GM12873 (cell line): ENCODE results near the gene NEDD4L.

Experiments used
- CTCF ChIP-seq: IDR thresholded peaks from 2 replicates; pipeline ENCODE4 v1.5.1; 2012; ENCODE audit warnings: low read depth, mild to moderate bottlenecking, moderate library complexity, low read length, control low read depth; ENCODE audit not compliant: insufficient read depth; ENCODE audit errors: missing control alignments

NEDD4L gene

GRCh38 chr18:58148954-58149471, 105.0 kb downstream of the NEDD4L start:
- TF ChIP-seq CTCF, result no peak

GRCh38 chr18:58150772-58151171, 106.7 kb downstream of the NEDD4L start:
- no peak for TF ChIP-seq CTCF

GRCh38 chr18:58152216-58152615, 108.2 kb downstream of the NEDD4L start:
- no peak for TF ChIP-seq CTCF

DNA sequence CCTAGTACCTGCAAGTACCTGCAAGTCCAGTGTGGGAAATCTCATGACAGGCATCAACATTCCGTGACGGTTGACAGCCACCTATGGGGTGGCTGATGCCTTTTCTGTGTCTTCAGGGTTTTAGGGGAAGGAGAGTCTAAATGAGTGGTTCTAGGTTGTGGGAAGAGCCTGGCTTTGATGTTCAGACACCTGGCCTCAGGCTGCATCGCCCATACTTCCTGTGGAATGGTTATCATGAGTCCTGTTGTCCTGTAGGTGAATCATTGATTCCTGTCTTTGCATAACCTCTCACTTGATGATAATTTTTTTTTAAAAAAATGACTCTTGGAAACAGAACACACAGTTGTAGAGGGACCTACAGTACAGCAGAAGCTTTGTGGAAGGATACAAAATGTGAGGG, 108.9 kb downstream of the NEDD4L start:
- TF ChIP-seq CTCF, result no peak

GRCh38 chr18:58156516-58156915, 112.5 kb downstream of the NEDD4L start:
- TF ChIP-seq CTCF, result no peak

- no peak for TF ChIP-seq CTCF
These were observed 113.2 kb downstream of the NEDD4L start for GRCh38 chr18:58157237-58157636.

GRCh38 chr18:58158008-58158407, 114.0 kb downstream of the NEDD4L start:
- TF ChIP-seq CTCF, result no peak

DNA sequence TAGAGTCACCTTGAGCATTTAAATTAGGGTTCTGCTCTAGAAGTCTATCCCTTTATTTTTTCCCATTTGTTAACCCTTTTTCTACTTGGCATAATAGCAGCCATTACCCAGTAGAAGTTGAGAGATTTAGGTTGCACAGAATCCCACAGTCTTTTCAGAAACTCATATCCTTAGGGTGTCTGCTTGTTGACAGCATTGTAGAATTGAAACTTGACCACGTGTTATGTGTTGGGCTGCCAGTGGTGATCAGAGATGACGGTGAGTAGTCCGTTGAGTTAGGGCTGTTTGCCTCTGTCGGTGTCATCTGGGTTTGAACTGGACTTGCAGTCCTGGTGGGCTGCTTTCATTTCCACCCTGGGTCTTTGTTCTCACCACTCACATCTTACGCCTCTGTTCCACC, 114.4 kb downstream of the NEDD4L start:
- TF ChIP-seq CTCF, result no peak
